Lung (tissue), 12 donors: Measurements from ENCODE around the gene SMARCC2. TPM values are rescaled to one million over a fixed set of nuclear protein-coding genes. Genes with fewer than 3 reads are reported as not detected.

Source experiments
- ATAC-seq: fragments of 200-7000 bp; cut with Tn5 transposase; one replicate; pipeline ENCODE4 v1.9.1; 2020; ENCODE audit warnings: moderate number of reproducible peaks; ENCODE audit not compliant: insufficient read depth, low FRiP score
- DNase-seq, 3 donors: peaks; one replicate each; pipeline ENCODE4 v3.0.0-alpha.2; 2013 to 2017
- H3K27ac ChIP-seq, 2 donors: one replicate each; pipeline ENCODE4 v1.5.1; 2013; ENCODE audit warnings: mild to moderate bottlenecking in 2 of 2, moderate library complexity in 2 of 2, control low read depth in 1 of 2, inconsistent platforms in 1 of 2, low read depth in 1 of 2, low read length in 1 of 2
- H3K27me3 ChIP-seq, 3 donors: one replicate each; pipeline ENCODE4 v1.5.1; 2013; ENCODE audit warnings: low read length in 2 of 3; ENCODE audit not compliant: control insufficient read depth in 3 of 3, insufficient read depth in 3 of 3
- H3K36me3 ChIP-seq, 4 donors: one replicate each; pipeline ENCODE4 v1.5.1; 2013; ENCODE audit warnings: low read length in 4 of 4, mild to moderate bottlenecking in 1 of 4, moderate library complexity in 1 of 4; ENCODE audit not compliant: control insufficient read depth in 4 of 4, insufficient read depth in 4 of 4
- H3K4me1 ChIP-seq, 5 donors: one replicate each; pipeline ENCODE4 v1.5.1; 2013; ENCODE audit warnings: low read length in 5 of 5, mild to moderate bottlenecking in 2 of 5, moderate library complexity in 1 of 5; ENCODE audit not compliant: control insufficient read depth in 5 of 5, insufficient read depth in 5 of 5
- H3K4me3 ChIP-seq: one replicate; pipeline ENCODE4 v1.5.1; 2013; ENCODE audit warnings: mild to moderate bottlenecking, control low read depth, moderate library complexity
- H3K9ac ChIP-seq, 2 donors: one replicate each; pipeline ENCODE4 v1.5.1; 2013; ENCODE audit warnings: low read length in 2 of 2, control low read depth in 1 of 2; ENCODE audit not compliant: insufficient read depth in 1 of 2
- H3K9me3 ChIP-seq, 4 donors: one replicate each; pipeline ENCODE4 v1.5.1; 2013; ENCODE audit warnings: low read length in 3 of 4, mild to moderate bottlenecking in 1 of 4, moderate library complexity in 1 of 4; ENCODE audit not compliant: control insufficient read depth in 4 of 4, insufficient read depth in 3 of 4
- CTCF ChIP-seq: IDR thresholded peaks from 2 replicates; pipeline ENCODE4 v1.5.1; 2012; ENCODE audit warnings: mild to moderate bottlenecking; ENCODE audit errors: control extremely low read depth, extremely low read depth
- whole genome bisulfite sequencing, 2 donors: extraction: QIAGEN DNeasy Blood & Tissue Kit; methylation state at CpG; one replicate each; pipeline ENCODE4 v1.1.7; 2013; 5-methylcytosine and 5-hydroxymethylcytosine counted together
- polyA plus RNA-seq, 2 donors: library from polyadenylated mRNA; stranded (reverse); fragments of 200-250 nt; gene quantifications; one replicate each; pipeline ENCODE4 v1.2.1, GENCODE V29; 2013
- total RNA-seq, 2 donors: library from RNA; depleted of rRNA in 1 of 2; stranded (reverse); fragments of >200 nt in 1 of 2; gene quantifications; one replicate each; pipeline ENCODE4 v1.2.1, GENCODE V29; 2014 to 2021
- donor health status: control.
- donor health status: control.
- donor health status: Bipolar disorder and iron deficiency.
- donor health status: healthy.
- donor health status: DM: yes; HTN: yes; CAD: no.

Gene SMARCC2
- total and polyA plus RNA-seq, 4 donors: 23.9 to 97.5 (median 47.7) TPM

- ATAC-seq: peak; percentile 19
- Histone ChIP-seq H3K27me3 (no peaks in the 10 kb centered on the region), H3K27ac (peak overlapping the region; percentile 90 to 94), H3K9me3 (no peaks in the 10 kb centered on the region), H3K9ac (peak overlapping the region; percentile 35 to 81), H3K4me3 (peak overlapping the region; percentile 18), H3K36me3 (peaks cover 0 to 11% (median 4%) of the 10 kb centered on the region in 4 donors), H3K4me1 (peaks cover 9 to 34% (median 14%) of the 10 kb centered on the region in 5 donors)
- DNase-seq: peak; percentile 53 to 56 (median 53)
- WGBS, 2 donors: 7 to 11% methylated on average over 12 of the region's 12 CpGs
- TF ChIP-seq CTCF: no peak
Observed at GRCh38 chr12:56151672-56152131, 37.6 kb downstream of the SMARCC2 start.

- peaks cover 0 to 7% (median 2%) of the 10 kb centered on the region in 4 donors for H3K36me3 ChIP-seq
- DNase-seq (peak in 2 of 3 donors; percentile 43 to 66), ATAC-seq (no peak)
- no peaks in the 10 kb centered on the region for H3K27me3 ChIP-seq
- no peak for TF ChIP-seq CTCF
- H3K4me1 ChIP-seq: peaks cover 9 to 39% (median 16%) of the 10 kb centered on the region in 5 donors
- no peaks in the 10 kb centered on the region for H3K9me3 ChIP-seq
- no peak overlapping the region for H3K4me3 ChIP-seq
- 41 to 59% methylated on average over 3 of the region's 3 CpGs for WGBS, 2 donors
- H3K9ac ChIP-seq: peak overlapping the region in 1 of 2 donors; percentile 33
- H3K27ac ChIP-seq: no peak overlapping the region
Observed at GRCh38 chr12:56150563-56150962, 38.7 kb downstream of the SMARCC2 start.

GRCh38 chr12:56146492-56147460 lies 42.5 kb downstream of the SMARCC2 start:
- TF ChIP-seq CTCF: no peak
- Histone ChIP-seq H3K4me1 (peaks cover 4 to 25% (median 7%) of the 10 kb centered on the region in 5 donors), H3K36me3 (peaks cover 17 to 23% (median 20%) of the 10 kb centered on the region in 4 donors), H3K9ac (no peak overlapping the region), H3K4me3 (no peak overlapping the region), H3K27ac (peak overlapping the region in 1 of 2 donors; percentile 43), H3K9me3 (no peaks in the 10 kb centered on the region), H3K27me3 (no peaks in the 10 kb centered on the region)
- peak; percentile 81 to 92 (median 88) for DNase-seq
- no peak for ATAC-seq
- 64 to 70% methylated on average over 13 of the region's 13 CpGs for WGBS, 2 donors
